GM21576 (cell line): Measurements from ENCODE around the gene HRH3.
A peak's percentile ranks its signal among the peaks of the same experiment; 100 is the strongest.

ENCODE experiments used
- ATAC-seq: cut with Tn5 transposase; IDR thresholded peaks from one replicate; pipeline ENCODE4 v1.9.1; 2021; ENCODE audit warnings: mild to moderate bottlenecking, moderate library complexity; ENCODE audit not compliant: unreplicated experiment

The HRH3 gene

GRCh38 chr20:62201173-62202082 is 18.6 kb downstream of the HRH3 start:
- ATAC-seq = peak; percentile 78

GRCh38 chr20:62200491-62201172 is 19.4 kb downstream of the HRH3 start:
- no peak for ATAC-seq

- no peak for ATAC-seq
Measured at GRCh38 chr20:62198931-62199330, 21.1 kb downstream of the HRH3 start.

GRCh38 chr20:62198496-62198895 is 21.6 kb downstream of the HRH3 start:
- no peak for ATAC-seq

GRCh38 chr20:62197801-62198200 is 22.3 kb downstream of the HRH3 start:
- ATAC-seq = no peak

GRCh38 chr20:62197311-62197710 is 22.8 kb downstream of the HRH3 start:
- no peak for ATAC-seq

GRCh38 chr20:62196286-62196685 is 23.8 kb downstream of the HRH3 start:
- no peak for ATAC-seq

GRCh38 chr20:62195736-62196135 is 24.3 kb downstream of the HRH3 start:
- no peak for ATAC-seq

- no peak for ATAC-seq
Measured at GRCh38 chr20:62195075-62195405, 25.0 kb downstream of the HRH3 start.

- ATAC-seq = no peak
Measured at GRCh38 chr20:62193079-62194025, 26.7 kb downstream of the HRH3 start.

- no peak for ATAC-seq
Measured at GRCh38 chr20:62192635-62193034, 27.4 kb downstream of the HRH3 start.

- ATAC-seq = no peak
Measured at GRCh38 chr20:62191781-62192559, 28.1 kb downstream of the HRH3 start.

- ATAC-seq = no peak
Measured at GRCh38 chr20:62190639-62191411, 29.3 kb downstream of the HRH3 start.

GRCh38 chr20:62186887-62187866 is 32.9 kb downstream of the HRH3 start:
- ATAC-seq = no peak

GRCh38 chr20:62186096-62186426 is 34.0 kb downstream of the HRH3 start:
- ATAC-seq = no peak

GRCh38 chr20:62183426-62184142 is 36.5 kb downstream of the HRH3 start:
- no peak for ATAC-seq

- peak; percentile 90 for ATAC-seq
Measured at GRCh38 chr20:62182469-62183425, 37.3 kb downstream of the HRH3 start, which contains the start of gene MTG2. TSS of gene MTG2 (plus strand) at chr20:62183028. CDS start at chr20:62193421, 10,393 bp downstream.
